Measurements from ENCODE around the gene SLC1A1.

The SLC1A1 gene

DNA sequence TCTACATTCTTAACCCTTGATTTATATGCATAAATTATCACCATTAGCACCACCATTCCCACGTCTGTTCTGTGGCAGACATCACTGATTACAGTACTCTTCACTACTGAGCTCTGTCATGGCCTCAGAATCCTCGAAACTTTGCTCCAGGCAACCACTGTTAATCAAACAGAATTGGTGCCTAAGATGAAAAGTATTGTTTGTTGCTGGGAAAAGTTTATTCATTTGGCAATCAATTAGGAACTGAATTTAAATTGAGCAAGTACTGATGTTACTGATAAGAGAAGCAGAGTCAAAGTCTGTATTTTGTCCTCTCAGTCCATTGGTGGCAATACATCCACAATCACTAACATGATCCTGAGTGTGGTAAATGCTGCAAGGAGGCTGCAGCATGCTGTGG lies 12.8 kb downstream of the SLC1A1 start:
- no peak for ATAC-seq (ENCODE audit: insufficient read depth, low read depth)
- no peak for TF ChIP-seq EZH2 (IDR thresholded peaks at IDR 0.05; ENCODE audit: borderline replicate concordance, low read depth, low read length, severe bottlenecking)
- TF ChIP-seq, protein P1, sequence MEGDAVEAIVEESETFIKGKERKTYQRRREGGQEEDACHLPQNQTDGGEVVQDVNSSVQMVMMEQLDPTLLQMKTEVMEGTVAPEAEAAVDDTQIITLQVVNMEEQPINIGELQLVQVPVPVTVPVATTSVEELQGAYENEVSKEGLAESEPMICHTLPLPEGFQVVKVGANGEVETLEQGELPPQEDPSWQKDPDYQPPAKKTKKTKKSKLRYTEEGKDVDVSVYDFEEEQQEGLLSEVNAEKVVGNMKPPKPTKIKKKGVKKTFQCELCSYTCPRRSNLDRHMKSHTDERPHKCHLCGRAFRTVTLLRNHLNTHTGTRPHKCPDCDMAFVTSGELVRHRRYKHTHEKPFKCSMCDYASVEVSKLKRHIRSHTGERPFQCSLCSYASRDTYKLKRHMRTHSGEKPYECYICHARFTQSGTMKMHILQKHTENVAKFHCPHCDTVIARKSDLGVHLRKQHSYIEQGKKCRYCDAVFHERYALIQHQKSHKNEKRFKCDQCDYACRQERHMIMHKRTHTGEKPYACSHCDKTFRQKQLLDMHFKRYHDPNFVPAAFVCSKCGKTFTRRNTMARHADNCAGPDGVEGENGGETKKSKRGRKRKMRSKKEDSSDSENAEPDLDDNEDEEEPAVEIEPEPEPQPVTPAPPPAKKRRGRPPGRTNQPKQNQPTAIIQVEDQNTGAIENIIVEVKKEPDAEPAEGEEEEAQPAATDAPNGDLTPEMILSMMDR (IDR thresholded peaks at IDR 0.05; ENCODE audit: borderline replicate concordance, extremely low read depth, low read length, poor library complexity, severe bottlenecking): no peak
- Histone ChIP-seq H3K4me3 (ENCODE audit: low read depth in 1 of 2, low read length in 2 of 2) (no peak overlapping the region), H3K9me3 (ENCODE audit: insufficient read depth, low read length, severe bottlenecking) (no peaks in the 10 kb centered on the region), H3K4me1 (ENCODE audit: insufficient read depth, low read length) (no peaks in the 10 kb centered on the region), H3K9ac (ENCODE audit: low read depth, low read length) (no peak overlapping the region), H3K36me3 (ENCODE audit: insufficient read depth, low read length) (no peaks in the 10 kb centered on the region), H3K79me2 (ENCODE audit: insufficient read depth, low read length) (no peaks in the 10 kb centered on the region), H4K20me1 (ENCODE audit: insufficient read depth, low read length) (no peaks in the 10 kb centered on the region), H3K4me2 (ENCODE audit: insufficient read depth, low read length) (no peak overlapping the region), H3K27ac (ENCODE audit: low read length) (no peak overlapping the region), H2AFZ (ENCODE audit: low read depth, low read length) (no peak overlapping the region), H3K27me3 (ENCODE audit: insufficient read depth, low read length, poor library complexity) (no peaks in the 10 kb centered on the region)
- no peak for DNase-seq

DNA sequence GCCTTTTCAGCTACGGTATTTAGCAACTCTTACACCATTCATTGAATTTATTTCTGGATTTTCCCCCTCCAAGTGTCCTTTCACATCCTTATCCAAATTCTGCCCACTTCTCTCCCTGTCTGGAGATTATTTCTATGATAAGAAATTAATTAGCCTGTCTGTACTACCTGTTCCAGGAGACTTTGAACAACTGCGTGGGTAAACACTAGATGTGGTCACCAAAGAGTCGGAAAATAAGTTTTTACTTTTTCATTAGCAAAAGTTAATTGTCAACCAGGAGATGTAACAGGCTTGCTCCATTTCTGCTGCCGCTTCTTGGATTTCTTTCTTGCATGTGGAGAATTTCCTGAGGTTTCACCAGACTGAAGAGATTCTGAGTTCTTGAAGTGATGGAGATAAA lies 14.0 kb downstream of the SLC1A1 start:
- no peak overlapping the region for H3K4me3 ChIP-seq (ENCODE audit: low read depth in 1 of 2, low read length in 2 of 2)
- no peaks in the 10 kb centered on the region for H4K20me1 ChIP-seq (ENCODE audit: insufficient read depth, low read length)
- no peaks in the 10 kb centered on the region for H3K9me3 ChIP-seq (ENCODE audit: insufficient read depth, low read length, severe bottlenecking)
- DNase-seq (no peak), ATAC-seq (ENCODE audit: insufficient read depth, low read depth) (no peak)
- H3K4me2 ChIP-seq (ENCODE audit: insufficient read depth, low read length): no peak overlapping the region
- no peaks in the 10 kb centered on the region for H3K79me2 ChIP-seq (ENCODE audit: insufficient read depth, low read length)
- H3K27ac ChIP-seq (ENCODE audit: low read length): no peak overlapping the region
- no peaks in the 10 kb centered on the region for H3K4me1 ChIP-seq (ENCODE audit: insufficient read depth, low read length)
- TF ChIP-seq, protein P1 (IDR thresholded peaks at IDR 0.05; ENCODE audit: borderline replicate concordance, extremely low read depth, low read length, poor library complexity, severe bottlenecking): no peak
- no peak for TF ChIP-seq EZH2 (IDR thresholded peaks at IDR 0.05; ENCODE audit: borderline replicate concordance, low read depth, low read length, severe bottlenecking)
- H3K27me3 ChIP-seq (ENCODE audit: insufficient read depth, low read length, poor library complexity): no peaks in the 10 kb centered on the region
- no peak overlapping the region for H3K9ac ChIP-seq (ENCODE audit: low read depth, low read length)
- no peak overlapping the region for H2AFZ ChIP-seq (ENCODE audit: low read depth, low read length)
- H3K36me3 ChIP-seq (ENCODE audit: insufficient read depth, low read length): no peaks in the 10 kb centered on the region

DNA sequence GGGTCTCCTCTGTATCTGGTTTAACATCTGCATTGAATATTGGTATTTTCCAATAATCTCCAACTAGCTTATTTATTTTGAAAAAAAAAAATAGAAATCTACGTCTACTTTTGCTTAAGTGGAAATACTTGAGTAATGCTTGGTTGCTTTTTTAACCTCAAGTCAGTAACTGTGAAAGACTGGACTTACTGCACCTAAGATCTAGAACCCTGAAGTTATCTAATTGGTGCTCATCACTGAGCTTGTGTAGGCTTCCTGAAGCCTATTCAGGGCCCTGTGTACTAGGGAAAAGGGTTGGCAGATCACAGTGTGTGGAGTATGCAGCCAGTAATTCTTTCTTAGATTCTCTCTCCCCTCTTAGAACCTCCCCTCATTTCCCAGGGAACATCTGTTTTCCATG lies 16.2 kb downstream of the SLC1A1 start:
- H3K36me3 ChIP-seq (ENCODE audit: insufficient read depth, low read length): no peaks in the 10 kb centered on the region
- DNase-seq: no peak
- no peak overlapping the region for H3K27ac ChIP-seq (ENCODE audit: low read length)
- no peak for ATAC-seq (ENCODE audit: insufficient read depth, low read depth)
- H3K9me3 ChIP-seq (ENCODE audit: insufficient read depth, low read length, severe bottlenecking): no peaks in the 10 kb centered on the region
- no peaks in the 10 kb centered on the region for H4K20me1 ChIP-seq (ENCODE audit: insufficient read depth, low read length)
- no peaks in the 10 kb centered on the region for H3K79me2 ChIP-seq (ENCODE audit: insufficient read depth, low read length)
- H3K9ac ChIP-seq (ENCODE audit: low read depth, low read length): no peak overlapping the region
- TF ChIP-seq, protein P1 (IDR thresholded peaks at IDR 0.05; ENCODE audit: borderline replicate concordance, extremely low read depth, low read length, poor library complexity, severe bottlenecking): no peak
- H2AFZ ChIP-seq (ENCODE audit: low read depth, low read length): no peak overlapping the region
- H3K4me2 ChIP-seq (ENCODE audit: insufficient read depth, low read length): no peak overlapping the region
- H3K27me3 ChIP-seq (ENCODE audit: insufficient read depth, low read length, poor library complexity): no peaks in the 10 kb centered on the region
- H3K4me1 ChIP-seq (ENCODE audit: insufficient read depth, low read length): no peaks in the 10 kb centered on the region
- no peak overlapping the region for H3K4me3 ChIP-seq (ENCODE audit: low read depth in 1 of 2, low read length in 2 of 2)
